GM21515 (cell line): ENCODE data around the gene NKRF.
A peak's percentile ranks its signal among the peaks of the same experiment; 100 is the strongest.

Experiments used
- ATAC-seq: cut with Tn5 transposase; IDR thresholded peaks from one replicate; pipeline ENCODE4 v1.9.1; 2021; ENCODE audit not compliant: unreplicated experiment

NKRF gene

DNA sequence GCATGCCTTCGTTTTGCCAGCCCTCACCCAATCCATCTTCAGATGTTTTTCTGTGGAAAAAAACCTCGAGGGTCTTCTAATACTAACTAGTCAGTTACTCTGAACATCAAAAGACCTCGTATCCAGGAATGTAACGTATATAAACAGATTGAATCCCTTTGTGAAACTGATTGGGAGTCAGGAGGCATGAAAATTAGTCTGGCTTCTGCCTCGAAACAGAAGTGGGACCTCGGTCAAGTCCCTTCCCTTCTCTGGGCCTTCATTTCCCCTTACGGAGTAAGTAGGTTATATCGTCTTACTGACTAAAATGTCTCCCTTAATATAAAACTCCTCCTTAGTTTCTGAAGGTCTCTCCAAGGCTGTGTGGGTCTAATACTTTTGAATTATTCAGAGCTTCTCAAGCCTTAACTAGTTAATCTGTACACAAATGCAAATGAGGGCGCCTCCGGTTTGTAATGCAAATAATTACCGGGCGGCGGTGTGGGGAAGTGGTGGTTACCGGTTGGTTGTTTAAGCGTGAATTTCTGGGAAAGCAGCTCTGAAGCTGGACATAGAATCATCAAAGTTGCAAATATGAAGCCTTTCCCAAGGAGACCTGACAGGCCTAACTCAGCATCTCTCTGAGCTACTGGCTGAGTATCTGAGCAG lies 11.4 kb upstream of the NKRF start:
- ATAC-seq = peak; percentile 52

- no peak for ATAC-seq
Observed at GRCh38 chrX:119614776-119615175, 8.6 kb upstream of the NKRF start.

DNA sequence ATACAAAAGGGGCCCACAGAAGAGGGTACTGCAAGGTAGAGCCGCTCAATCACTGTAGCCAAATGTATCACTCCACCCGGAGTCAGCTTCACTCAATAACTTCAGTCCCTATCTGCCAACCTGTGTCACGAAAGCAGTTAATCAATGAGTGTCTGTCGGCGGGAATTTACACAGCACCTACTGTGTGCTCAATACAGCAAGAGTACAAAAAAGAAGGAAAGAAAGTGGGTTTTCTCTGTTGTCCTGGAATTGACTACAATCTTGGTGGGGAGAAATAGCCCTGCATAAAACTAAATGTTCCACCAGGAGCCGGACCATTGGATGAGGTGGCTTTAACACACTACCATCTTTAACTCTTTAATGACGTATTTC lies 780 bp upstream of the NKRF start:
- no peak for ATAC-seq

GRCh38 chrX:119605464-119606279 lies 552 bp downstream of the NKRF start:
- ATAC-seq = peak; percentile 30

- ATAC-seq = no peak
Observed at GRCh38 chrX:119604766-119605463, 1.3 kb downstream of the NKRF start.

GRCh38 chrX:119602701-119603255 lies 3.4 kb downstream of the NKRF start:
- ATAC-seq = no peak

GRCh38 chrX:119589810-119590209 lies 16.4 kb downstream of the NKRF start:
- ATAC-seq = no peak

- no peak for ATAC-seq
Observed at GRCh38 chrX:119583431-119584059, 22.7 kb downstream of the NKRF start.

DNA sequence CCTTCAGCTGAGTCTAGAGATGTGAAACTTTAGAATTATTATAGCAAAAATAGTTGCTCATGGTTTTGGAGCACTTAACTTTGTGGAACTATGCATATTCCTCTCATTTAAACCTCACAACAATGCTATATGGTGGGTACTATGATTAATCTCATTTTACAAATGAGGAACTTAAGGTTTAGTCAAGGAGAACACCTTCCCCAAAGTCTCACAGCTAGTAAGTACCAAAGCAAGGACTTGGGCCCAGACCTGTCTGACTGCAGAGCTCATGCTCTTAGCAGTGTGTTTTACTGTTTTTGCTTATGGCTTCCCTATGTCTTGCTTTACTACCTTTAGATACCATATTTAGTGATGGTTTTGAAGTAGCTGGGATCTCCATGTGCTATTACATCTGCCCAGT lies 26.8 kb downstream of the NKRF start:
- no peak for ATAC-seq

DNA sequence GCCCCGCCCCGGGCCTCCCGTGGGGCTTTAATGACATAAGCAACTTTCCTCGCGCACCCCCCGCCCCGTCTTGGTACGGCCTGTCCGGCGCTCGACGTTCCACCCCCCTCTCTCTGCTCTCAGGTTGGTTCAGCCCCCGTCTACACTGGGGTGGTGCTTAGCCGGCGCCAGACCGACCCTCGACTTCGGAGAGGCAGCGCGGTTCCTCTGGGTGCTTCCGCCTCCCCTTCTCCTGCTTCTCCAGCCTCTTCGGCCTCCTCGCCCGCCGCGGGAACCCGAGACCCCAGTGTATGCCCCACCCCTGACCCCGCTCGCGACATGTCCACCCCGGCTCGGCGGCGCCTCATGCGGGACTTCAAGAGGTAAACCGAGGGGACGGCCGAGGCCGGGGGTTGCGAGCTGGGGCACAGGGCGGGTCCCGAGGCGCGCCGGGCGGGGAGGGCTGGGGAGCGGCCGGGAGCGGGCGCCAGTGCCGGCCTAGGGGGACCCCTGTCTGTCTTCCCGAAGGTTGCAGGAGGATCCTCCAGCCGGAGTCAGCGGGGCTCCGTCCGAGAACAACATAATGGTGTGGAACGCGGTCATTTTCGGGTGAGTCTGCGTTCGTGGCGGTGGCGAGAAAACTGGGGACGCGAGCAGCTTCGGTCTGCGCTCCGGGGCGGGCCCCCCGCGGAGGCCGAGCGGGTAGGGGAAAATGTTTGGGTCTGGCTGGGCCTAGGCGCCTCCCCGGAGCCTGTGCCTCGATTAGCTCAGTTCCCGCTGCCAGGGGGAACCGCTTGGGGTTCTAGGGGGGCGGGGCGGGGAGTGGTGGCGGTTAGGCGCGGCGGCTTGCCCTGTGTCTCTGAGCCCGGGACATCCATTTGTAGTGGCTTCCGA lies 31.6 kb downstream of the NKRF start, which contains the start of gene UBE2A:
Gene UBE2A (plus strand): TSS at position 170 of the 873 bp plus-strand sequence. CDS start 149 bp downstream, at position 319.
- peak; percentile 77 for ATAC-seq

DNA sequence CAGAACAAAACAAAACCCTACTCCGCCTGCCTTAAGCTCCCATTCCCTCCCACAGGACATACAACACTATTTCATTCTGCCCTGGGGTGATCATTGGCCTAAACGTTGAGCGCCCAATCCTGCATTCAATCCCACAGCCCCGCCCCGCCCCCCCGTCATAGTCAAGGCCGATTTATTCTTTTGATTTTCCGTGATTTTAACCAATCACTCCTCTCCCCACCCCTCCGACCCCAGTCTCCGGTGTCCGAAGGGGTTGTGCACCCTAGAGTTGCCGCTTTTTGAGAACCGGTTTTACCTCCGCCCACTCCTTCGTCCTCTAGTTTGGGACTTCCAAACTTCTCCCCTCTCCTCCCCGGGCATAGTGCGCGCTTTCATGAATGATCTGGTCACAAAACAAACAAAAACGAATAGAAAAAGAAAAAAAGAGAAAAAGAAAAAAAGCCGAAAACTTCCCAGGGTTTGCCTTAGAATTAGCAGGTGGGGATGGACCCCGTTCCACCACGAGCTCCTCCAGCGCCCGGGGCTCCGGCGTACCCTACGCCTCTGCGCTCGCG lies 32.3 kb downstream of the NKRF start:
- ATAC-seq = peak; percentile 80

DNA sequence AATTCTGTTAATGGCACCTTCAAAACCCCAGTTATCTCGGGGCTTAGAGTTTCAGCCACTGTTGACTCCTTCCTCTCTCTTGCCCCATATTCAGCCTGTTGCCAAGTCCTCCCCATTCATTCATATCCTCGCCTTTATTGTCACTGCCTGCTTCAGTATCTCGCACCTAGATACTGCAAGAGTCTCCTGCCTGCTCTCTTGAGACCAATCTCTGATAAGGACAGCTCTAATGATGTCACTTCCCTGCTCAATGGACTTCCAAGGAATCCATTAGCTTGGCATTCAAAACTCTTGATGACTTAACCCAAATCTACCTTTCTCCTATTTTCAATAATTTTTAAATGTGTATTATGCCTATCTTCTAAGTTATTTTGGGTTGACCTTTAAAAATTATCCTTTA lies 33.0 kb downstream of the NKRF start:
- ATAC-seq = no peak

DNA sequence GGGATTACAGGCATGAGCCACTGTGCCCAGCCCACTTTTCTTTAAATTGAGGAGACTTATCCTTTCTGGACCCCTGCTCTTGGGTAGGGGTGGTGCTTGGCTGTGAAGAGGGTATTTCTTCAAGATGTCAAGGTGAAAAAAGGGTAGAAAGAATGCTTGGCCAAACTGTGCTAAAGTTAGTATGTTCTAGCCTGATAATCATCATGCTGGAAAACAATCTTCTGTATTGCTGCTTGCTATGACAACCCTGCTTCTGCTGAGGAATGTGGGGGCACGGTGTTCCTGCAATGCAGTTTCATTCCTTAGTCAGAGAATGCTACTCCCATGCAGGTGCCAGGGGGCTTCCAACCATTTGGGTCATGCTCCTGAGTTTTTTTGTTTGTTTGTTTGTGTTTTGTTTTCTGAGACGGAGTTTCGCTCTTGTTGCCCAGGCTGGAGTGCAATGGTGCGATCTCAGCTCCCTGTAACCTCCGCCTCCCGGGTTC lies 35.8 kb downstream of the NKRF start:
- ATAC-seq = no peak

DNA sequence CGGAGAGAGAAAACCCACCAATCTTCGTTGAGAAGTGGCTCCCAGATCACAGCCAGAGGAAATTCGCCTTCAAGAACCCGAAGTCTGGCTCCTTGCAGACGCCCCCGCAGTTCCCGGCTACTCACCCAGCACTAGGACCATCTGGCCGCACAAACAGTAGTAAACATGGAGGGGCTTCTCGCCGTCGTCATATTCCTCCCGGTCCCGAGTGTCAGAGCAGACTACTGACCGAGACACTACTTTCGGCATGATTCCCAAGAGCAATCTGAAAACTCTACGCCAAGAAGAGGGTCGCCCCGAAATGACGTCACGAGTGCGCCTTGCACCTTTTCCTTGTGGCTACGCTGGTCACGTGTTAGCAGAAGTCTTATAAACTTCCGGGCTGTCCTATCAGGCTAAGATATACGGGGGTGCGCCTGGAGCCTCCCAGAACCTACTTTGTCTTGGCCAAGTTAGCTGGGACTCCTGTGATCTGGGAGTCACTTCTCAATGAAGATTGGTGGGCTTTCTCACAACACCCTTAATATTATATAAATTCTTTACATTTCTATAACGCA lies 41.0 kb downstream of the NKRF start, which contains the start of gene STEEP1:
Gene STEEP1 (minus strand): TSS at position 303 of the 557 bp plus-strand sequence. CDS start 54 bp downstream, at position 249.
- ATAC-seq = peak; percentile 92

GRCh38 chrX:119552508-119552907 lies 53.7 kb downstream of the NKRF start:
- no peak for ATAC-seq

- ATAC-seq = no peak
Observed at GRCh38 chrX:119549327-119550016, 56.8 kb downstream of the NKRF start.

DNA sequence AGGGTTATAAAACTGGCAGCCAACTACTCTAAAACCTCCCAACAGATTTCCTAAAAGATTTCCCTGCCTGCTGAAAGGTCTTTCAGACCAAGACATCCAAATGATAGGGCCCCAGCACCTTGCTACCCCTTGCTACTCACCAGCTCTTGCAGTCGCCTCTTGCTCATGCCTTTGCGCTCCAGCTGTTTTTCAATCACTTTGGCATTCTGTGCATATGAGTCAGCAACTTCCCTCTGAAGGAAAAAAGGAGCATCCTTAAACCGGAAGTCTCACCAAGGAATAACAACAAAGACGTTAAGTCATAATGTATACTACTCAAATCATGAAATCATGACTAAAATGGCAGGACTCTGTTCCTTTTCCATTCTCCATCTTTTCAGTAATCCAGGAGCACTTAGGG lies 65.0 kb downstream of the NKRF start:
- ATAC-seq = no peak

DNA sequence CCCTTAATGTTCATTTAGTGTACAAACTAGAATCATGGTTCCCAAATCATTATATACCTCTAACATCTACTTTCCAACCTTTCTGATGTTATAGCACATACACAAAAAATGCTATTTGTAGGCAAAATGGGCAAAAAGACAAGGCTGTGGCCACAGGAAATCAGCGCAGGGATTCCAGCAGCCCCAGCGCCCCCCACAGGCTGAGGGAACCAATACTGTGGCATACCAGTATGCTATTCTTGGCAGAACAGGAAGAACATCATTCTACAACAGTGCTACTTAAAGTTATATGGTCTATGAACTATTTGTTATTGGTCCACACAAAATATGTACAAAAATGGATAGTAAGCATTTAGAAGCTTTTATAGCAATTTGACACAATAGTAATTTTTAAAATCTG lies 66.4 kb downstream of the NKRF start:
- ATAC-seq = no peak
